Fibroblast of villous mesenchyme (primary cell): ENCODE results near the gene BOD1L2. TPM values are rescaled to one million over a fixed set of nuclear protein-coding genes. Genes with fewer than 3 reads are reported as not detected.

Experiments used
- DNase-seq: peaks from one replicate; pipeline ENCODE4 v3.0.0-alpha.2; 2010; ENCODE audit warnings: low read depth
- H3K4me3 ChIP-seq: 2 replicates; pipeline ENCODE4 v1.5.1; 2011; ENCODE audit warnings: low read depth, mild to moderate bottlenecking, low read length
- CTCF ChIP-seq: IDR thresholded peaks from 2 replicates; pipeline ENCODE4 v1.5.1; 2012; ENCODE audit warnings: low read depth, mild to moderate bottlenecking, low read length; ENCODE audit not compliant: insufficient read depth
- total RNA-seq: library from RNA; depleted of rRNA; stranded (reverse); fragments of >200 nt; gene quantifications from 2 replicates; pipeline ENCODE4 v1.2.3, GENCODE V29; 2012

The BOD1L2 gene
- total RNA-seq, 1 donor, result not detected

- no peak for DNase-seq
- H3K4me3 ChIP-seq, result no peak overlapping the region
- TF ChIP-seq CTCF, result no peak
These were observed 11.2 kb upstream of the BOD1L2 start for GRCh38 chr18:57135699-57136098.

- no peak for TF ChIP-seq CTCF
- no peak for DNase-seq
- H3K4me3 ChIP-seq, result no peak overlapping the region
These were observed 9.0 kb upstream of the BOD1L2 start for GRCh38 chr18:57137847-57138246.

- DNase-seq, result no peak
These were observed 5.4 kb upstream of the BOD1L2 start for GRCh38 chr18:57141208-57142129.

DNA sequence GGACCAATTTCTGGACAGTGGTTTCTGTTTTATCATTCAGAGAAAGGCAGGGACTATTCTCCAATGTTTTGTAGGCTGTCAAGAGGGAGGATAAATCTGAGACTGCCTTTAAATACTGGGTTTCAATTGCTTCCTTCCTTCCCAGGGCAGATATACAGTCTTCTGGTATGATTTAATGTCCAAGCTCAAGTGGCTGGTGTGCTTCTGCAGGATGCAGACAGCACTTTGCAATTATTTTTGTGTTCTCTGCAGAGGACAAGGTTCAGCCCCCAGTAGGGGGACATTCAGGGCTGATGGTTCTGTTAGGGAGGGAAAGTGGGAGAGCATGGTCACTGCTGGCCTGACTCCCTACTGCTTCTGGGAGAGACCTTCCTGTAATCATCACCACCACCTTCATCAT, 4.6 kb upstream of the BOD1L2 start:
- no peak for DNase-seq
- H3K4me3 ChIP-seq, result no peak overlapping the region
- no peak for TF ChIP-seq CTCF

More at GRCh38 chr18:57141208-57142129, 5.4 kb upstream of the BOD1L2 start:
- no peak for TF ChIP-seq CTCF
- H3K4me3 ChIP-seq, result no peak overlapping the region

- no peak for DNase-seq
- no peak for TF ChIP-seq CTCF
- H3K4me3 ChIP-seq, result no peak overlapping the region
These were observed 3.6 kb upstream of the BOD1L2 start for GRCh38 chr18:57143265-57143664.

GRCh38 chr18:57148263-57148662, 1.4 kb downstream of the BOD1L2 start:
- no peak for DNase-seq
- TF ChIP-seq CTCF, result no peak
- H3K4me3 ChIP-seq, result no peak overlapping the region
